ENCODE results near the gene CAPZB.

CAPZB gene

DNA sequence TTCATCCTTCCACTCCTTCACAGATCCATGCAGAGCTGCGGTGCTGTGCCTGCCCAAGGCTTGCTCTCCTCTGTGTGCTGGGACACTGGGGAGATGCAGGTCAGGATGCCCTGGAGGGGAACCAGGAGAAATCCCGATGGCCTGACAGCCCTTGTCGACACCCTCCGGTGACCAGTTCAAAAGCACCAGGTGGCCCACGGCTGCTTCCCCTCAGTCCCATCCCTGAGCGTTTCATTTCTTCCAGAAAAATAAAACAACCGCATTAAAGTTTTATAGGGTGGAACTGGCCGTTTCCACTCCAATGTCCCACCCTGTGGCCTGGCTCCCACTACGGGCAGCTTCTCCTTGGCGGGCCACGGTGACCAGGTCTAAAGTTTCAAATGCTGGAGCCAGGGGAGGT is 124.9 kb downstream of the CAPZB start:
- Histone ChIP-seq H3K27ac (ENCODE audit: low read depth, low read length) (no peak overlapping the region), H3K9ac (ENCODE audit: low read depth, low read length) (no peak overlapping the region), H3K4me3 (ENCODE audit: low read length) (no peak overlapping the region), H3K36me3 (ENCODE audit: insufficient read depth, low read length) (peaks cover 23% of the 10 kb centered on the region), H3K27me3 (ENCODE audit: insufficient read depth, low read length) (no peaks in the 10 kb centered on the region), H3K9me3 (ENCODE audit: insufficient read depth, low read depth, low read length) (no peaks in the 10 kb centered on the region), H3K4me1 (ENCODE audit: insufficient read depth, low read length) (peaks cover 7% of the 10 kb centered on the region; the same call in 1 of the 2 replicates)
- 93% methylated on average over 11 of the region's 11 CpGs for WGBS

DNA sequence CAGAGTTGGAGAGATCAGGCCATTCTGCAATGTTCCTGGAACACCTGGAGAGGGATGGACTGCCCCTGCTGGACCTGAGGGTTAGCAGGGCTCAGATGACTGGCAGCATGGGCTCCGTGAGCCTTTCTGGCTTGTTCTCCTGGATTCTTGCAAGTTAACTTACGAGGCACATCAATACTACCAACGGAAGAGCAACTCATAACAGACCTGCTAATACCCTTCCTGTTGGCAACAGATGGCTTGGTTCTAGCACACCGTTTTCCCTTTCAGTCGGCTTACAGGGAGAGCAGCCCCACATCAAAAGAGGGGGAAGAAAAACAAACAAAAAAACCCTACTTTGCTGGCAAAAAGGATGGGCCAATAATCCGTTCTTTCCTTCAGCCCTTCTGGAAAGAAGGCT is 125.3 kb downstream of the CAPZB start:
- H3K9ac ChIP-seq (ENCODE audit: low read depth, low read length) = no peak overlapping the region
- H3K4me1 ChIP-seq (ENCODE audit: insufficient read depth, low read length) = peaks cover 7% of the 10 kb centered on the region; the same call in 1 of the 2 replicates
- no peaks in the 10 kb centered on the region for H3K27me3 ChIP-seq (ENCODE audit: insufficient read depth, low read length)
- H3K9me3 ChIP-seq (ENCODE audit: insufficient read depth, low read depth, low read length) = no peaks in the 10 kb centered on the region
- WGBS = 93% methylated on average over 6 of the region's 6 CpGs
- no peak overlapping the region for H3K4me3 ChIP-seq (ENCODE audit: low read length)
- peaks cover 25% of the 10 kb centered on the region for H3K36me3 ChIP-seq (ENCODE audit: insufficient read depth, low read length)
- H3K27ac ChIP-seq (ENCODE audit: low read depth, low read length) = no peak overlapping the region

DNA sequence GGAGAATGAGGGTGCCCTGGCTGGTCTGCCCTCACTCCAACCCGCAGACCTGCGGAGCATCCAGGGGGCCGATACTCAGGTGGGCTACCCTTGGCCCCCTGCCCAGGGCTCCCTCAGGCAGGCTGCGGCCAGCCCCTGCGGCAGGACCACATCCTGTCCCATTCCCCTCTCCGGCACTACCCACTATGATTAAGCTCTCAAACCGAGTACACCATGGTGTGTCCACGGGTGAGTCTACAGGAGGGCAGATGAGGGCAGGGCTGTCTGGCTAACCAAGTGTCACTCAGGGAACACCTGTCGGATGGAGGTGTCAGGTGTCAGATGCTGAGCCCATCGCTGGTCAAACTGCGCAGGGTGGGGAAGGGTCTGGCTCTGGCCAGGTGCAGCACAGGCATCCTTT is 126.0 kb downstream of the CAPZB start:
- peaks cover 10% of the 10 kb centered on the region for H3K4me1 ChIP-seq (ENCODE audit: insufficient read depth, low read length)

DNA sequence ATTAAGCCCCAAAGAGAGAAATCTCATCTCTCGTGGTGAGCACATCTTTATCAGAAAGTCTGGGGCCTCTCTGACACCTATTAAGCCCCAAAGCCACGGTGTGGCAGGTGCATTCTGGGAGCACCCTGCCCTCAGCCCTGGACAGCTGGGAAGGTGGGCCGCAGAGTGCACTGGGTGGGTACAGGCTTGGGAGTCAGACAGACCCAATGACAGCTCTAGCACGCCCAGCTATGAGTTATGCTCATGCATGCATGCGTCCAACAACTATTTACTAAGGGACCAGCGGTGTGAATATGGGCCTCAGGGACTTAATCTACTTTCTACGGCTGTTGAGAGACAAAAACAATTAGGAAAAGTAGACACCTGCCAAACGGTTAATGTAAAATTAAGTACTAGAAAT is 126.6 kb downstream of the CAPZB start:
- Histone ChIP-seq H3K9ac (ENCODE audit: low read depth, low read length) (no peak overlapping the region), H3K27me3 (ENCODE audit: insufficient read depth, low read length) (no peaks in the 10 kb centered on the region), H3K4me3 (ENCODE audit: low read length) (no peak overlapping the region), H3K4me1 (ENCODE audit: insufficient read depth, low read length) (peaks cover 16% of the 10 kb centered on the region), H3K27ac (ENCODE audit: low read depth, low read length) (no peak overlapping the region), H3K9me3 (ENCODE audit: insufficient read depth, low read depth, low read length) (no peaks in the 10 kb centered on the region), H3K36me3 (ENCODE audit: insufficient read depth, low read length) (peaks cover 37% of the 10 kb centered on the region)
- WGBS = 98% methylated on average over 7 of the region's 8 CpGs

More for the DNA sequence above, 126.0 kb downstream of the CAPZB start:
- 90% methylated on average over 11 of the region's 11 CpGs for WGBS
- Histone ChIP-seq H3K9ac (ENCODE audit: low read depth, low read length) (no peak overlapping the region), H3K27ac (ENCODE audit: low read depth, low read length) (no peak overlapping the region), H3K27me3 (ENCODE audit: insufficient read depth, low read length) (no peaks in the 10 kb centered on the region), H3K4me3 (ENCODE audit: low read length) (no peak overlapping the region), H3K36me3 (ENCODE audit: insufficient read depth, low read length) (peaks cover 32% of the 10 kb centered on the region), H3K9me3 (ENCODE audit: insufficient read depth, low read depth, low read length) (no peaks in the 10 kb centered on the region)

DNA sequence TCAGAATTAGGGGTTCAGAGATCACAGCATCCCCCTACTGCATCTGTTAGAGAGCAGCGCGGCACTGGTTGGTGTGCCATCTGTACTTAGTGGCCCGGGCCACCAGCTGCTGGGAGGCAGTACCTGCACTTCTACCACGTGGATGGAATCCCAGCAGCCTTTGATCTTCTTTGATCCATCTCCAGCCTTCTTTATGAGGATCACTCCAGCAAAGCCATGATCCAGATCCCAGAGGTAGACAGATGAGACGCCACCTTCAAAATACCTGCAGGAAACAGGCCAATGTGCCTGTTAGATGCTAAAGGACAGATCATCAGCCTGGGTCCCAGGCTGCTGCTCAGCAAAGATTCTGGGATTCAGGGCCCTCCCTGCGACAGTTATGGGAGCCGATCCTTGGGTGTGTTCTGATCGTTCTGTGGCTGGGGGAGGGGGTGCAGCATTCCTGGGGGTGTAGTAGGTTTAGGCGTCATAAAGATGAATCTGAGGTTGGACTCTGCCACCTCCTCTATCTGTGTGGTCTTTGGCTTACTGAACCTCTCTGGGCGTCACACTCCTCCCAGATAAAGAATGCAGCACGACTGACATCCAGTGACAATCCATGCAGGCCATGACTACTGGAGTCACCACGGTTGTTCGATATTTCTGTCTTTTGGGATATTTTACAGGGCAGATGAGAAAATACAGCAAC is 127.9 kb downstream of the CAPZB start:
- Histone ChIP-seq H3K9ac (ENCODE audit: low read depth, low read length) (no peak overlapping the region), H3K9me3 (ENCODE audit: insufficient read depth, low read depth, low read length) (no peaks in the 10 kb centered on the region), H3K4me1 (ENCODE audit: insufficient read depth, low read length) (peaks cover 21% of the 10 kb centered on the region), H3K36me3 (ENCODE audit: insufficient read depth, low read length) (peaks cover 44% of the 10 kb centered on the region), H3K27ac (ENCODE audit: low read depth, low read length) (no peak overlapping the region), H3K4me3 (ENCODE audit: low read length) (no peak overlapping the region), H3K27me3 (ENCODE audit: insufficient read depth, low read length) (no peaks in the 10 kb centered on the region)
- WGBS = 95% methylated on average over 13 of the region's 13 CpGs

DNA sequence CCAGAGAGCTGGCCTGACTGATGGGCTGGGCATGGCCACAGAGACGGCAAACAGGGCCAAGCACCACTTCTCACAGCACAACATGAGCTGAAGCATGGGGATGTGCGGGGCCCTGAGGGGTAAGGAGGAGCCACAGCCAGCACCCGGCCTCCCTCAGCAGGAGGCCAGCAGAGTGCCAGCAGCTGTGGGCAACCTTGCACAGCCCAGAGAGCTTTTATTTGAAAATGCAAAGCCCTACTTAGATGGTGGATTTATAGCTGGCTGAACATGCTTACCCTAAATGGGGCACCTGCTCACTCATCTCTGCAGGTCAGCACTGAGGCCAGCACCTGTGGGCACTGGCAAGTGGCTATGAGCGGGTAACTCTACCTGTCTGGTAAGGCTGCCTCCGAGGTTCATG is 129.1 kb downstream of the CAPZB start:
- Histone ChIP-seq H3K36me3 (ENCODE audit: insufficient read depth, low read length) (peaks cover 56% of the 10 kb centered on the region), H3K9ac (ENCODE audit: low read depth, low read length) (no peak overlapping the region), H3K9me3 (ENCODE audit: insufficient read depth, low read depth, low read length) (no peaks in the 10 kb centered on the region), H3K27ac (ENCODE audit: low read depth, low read length) (no peak overlapping the region), H3K4me3 (ENCODE audit: low read length) (no peak overlapping the region), H3K27me3 (ENCODE audit: insufficient read depth, low read length) (no peaks in the 10 kb centered on the region), H3K4me1 (ENCODE audit: insufficient read depth, low read length) (peaks cover 21% of the 10 kb centered on the region)
- 95% methylated on average over 5 of the region's 5 CpGs for WGBS

DNA sequence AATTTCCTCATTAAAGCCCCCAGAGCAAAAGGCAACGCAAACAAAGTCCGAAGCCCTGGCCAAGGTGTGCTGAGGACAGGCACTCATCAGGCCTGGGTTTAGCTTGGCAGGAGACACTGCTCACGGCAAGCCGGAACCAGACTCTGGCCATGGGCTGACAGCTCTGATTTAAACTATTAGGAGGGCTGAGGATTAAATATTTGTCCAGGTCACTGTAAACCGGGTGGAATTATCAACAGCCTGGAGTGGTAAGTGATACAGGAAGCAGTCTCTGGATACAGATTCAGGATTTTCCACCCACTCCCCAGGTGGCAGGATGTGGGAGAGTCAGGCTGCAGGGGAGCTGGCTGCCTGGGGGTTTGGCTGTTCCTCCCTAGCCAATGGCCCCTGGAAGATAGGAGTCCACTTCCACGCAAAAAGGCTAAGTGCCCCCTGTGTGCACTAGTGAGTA is 130.8 kb downstream of the CAPZB start:
- Histone ChIP-seq H3K4me3 (ENCODE audit: low read length) (no peak overlapping the region), H3K4me1 (ENCODE audit: insufficient read depth, low read length) (peaks cover 14% of the 10 kb centered on the region), H3K27ac (ENCODE audit: low read depth, low read length) (peak overlapping the region; percentile 10; the same call in 1 of the 2 replicates), H3K9ac (ENCODE audit: low read depth, low read length) (no peak overlapping the region), H3K9me3 (ENCODE audit: insufficient read depth, low read depth, low read length) (no peaks in the 10 kb centered on the region), H3K36me3 (ENCODE audit: insufficient read depth, low read length) (peaks cover 62% of the 10 kb centered on the region), H3K27me3 (ENCODE audit: insufficient read depth, low read length) (no peaks in the 10 kb centered on the region)
- WGBS = 89% methylated on average over 6 of the region's 6 CpGs

DNA sequence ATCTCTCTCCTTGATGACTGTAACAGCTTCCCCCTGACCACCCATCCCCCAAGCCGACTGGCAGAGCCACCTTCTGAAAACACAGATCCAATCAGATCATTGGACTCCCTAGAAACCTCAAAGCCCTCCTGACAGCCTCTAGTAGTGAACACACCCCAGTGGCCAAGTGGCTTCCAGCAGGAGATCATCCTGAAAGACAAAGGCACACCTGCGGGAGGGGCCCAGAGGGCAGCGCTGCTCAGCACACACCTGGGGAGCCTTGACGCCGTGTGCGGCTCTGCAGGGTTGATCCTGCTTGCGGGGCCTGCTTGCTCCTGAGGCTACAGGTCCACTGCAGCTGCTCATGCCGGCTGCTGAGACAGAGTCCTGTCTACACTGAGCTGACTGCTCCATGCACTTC is 131.7 kb downstream of the CAPZB start:
- Histone ChIP-seq H3K4me1 (ENCODE audit: insufficient read depth, low read length) (peaks cover 14% of the 10 kb centered on the region), H3K4me3 (ENCODE audit: low read length) (no peak overlapping the region), H3K9ac (ENCODE audit: low read depth, low read length) (no peak overlapping the region; the same call in 1 of the 2 replicates), H3K9me3 (ENCODE audit: insufficient read depth, low read depth, low read length) (no peaks in the 10 kb centered on the region), H3K36me3 (ENCODE audit: insufficient read depth, low read length) (peaks cover 72% of the 10 kb centered on the region), H3K27ac (ENCODE audit: low read depth, low read length) (peak overlapping the region; percentile 48; the same call in 1 of the 2 replicates), H3K27me3 (ENCODE audit: insufficient read depth, low read length) (no peaks in the 10 kb centered on the region)
- 24% methylated on average over 7 of the region's 8 CpGs for WGBS

DNA sequence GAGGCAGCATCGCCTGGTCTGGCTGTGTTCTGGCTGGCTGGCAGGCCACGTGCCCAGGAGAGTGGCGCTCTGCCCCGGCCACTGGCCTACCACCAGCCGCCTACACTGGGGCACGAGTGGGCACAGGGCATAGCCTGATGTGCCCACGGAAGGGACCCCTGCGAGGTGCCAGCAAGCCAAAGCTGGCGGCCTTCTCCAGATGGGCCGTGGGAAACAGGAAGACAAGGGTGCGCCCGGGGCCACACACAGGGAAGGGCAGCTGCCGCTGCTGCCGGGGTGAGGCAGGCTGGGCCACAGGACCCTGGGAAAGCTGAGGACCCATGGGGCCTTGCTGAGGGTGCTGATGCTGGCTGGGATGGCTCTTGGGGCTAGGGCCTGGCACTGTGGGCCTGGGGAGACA is 132.5 kb downstream of the CAPZB start:
- H3K9me3 ChIP-seq (ENCODE audit: insufficient read depth, low read depth, low read length) = no peaks in the 10 kb centered on the region
- H3K36me3 ChIP-seq (ENCODE audit: insufficient read depth, low read length) = peaks cover 77% of the 10 kb centered on the region
- peak overlapping the region; percentile 35; the same call in 1 of the 2 replicates for H3K27ac ChIP-seq (ENCODE audit: low read depth, low read length)
- no peak overlapping the region for H3K4me3 ChIP-seq (ENCODE audit: low read length)
- no peaks in the 10 kb centered on the region for H3K27me3 ChIP-seq (ENCODE audit: insufficient read depth, low read length)
- peaks cover 14% of the 10 kb centered on the region for H3K4me1 ChIP-seq (ENCODE audit: insufficient read depth, low read length)
- 95% methylated on average over 14 of the region's 14 CpGs for WGBS
- H3K9ac ChIP-seq (ENCODE audit: low read depth, low read length) = no peak overlapping the region

DNA sequence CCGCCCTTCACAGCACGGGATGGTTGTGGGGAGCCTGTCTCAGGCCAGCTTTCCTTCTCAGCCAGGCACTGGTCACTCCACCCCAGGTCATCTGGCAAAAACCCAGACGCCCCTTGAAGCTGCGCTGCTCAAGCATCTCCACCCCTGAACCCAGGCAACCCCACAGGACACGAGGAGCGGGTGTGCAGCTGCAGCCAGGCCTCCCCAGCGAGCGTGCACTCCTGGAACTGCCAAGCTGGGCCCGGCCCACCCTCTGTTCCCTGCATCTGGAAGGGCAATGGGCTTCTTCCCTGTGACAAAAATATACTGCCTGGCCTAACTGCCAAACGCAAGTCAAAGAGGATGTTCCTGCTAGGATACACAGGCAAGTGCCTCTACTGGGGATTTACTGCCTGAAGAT is 133.5 kb downstream of the CAPZB start:
- Histone ChIP-seq H3K36me3 (ENCODE audit: insufficient read depth, low read length) (peaks cover 71% of the 10 kb centered on the region), H3K4me3 (ENCODE audit: low read length) (no peak overlapping the region), H3K27ac (ENCODE audit: low read depth, low read length) (no peak overlapping the region), H3K9me3 (ENCODE audit: insufficient read depth, low read depth, low read length) (no peaks in the 10 kb centered on the region), H3K4me1 (ENCODE audit: insufficient read depth, low read length) (peaks cover 14% of the 10 kb centered on the region), H3K9ac (ENCODE audit: low read depth, low read length) (no peak overlapping the region), H3K27me3 (ENCODE audit: insufficient read depth, low read length) (no peaks in the 10 kb centered on the region)
- WGBS = 94% methylated on average over 10 of the region's 10 CpGs

DNA sequence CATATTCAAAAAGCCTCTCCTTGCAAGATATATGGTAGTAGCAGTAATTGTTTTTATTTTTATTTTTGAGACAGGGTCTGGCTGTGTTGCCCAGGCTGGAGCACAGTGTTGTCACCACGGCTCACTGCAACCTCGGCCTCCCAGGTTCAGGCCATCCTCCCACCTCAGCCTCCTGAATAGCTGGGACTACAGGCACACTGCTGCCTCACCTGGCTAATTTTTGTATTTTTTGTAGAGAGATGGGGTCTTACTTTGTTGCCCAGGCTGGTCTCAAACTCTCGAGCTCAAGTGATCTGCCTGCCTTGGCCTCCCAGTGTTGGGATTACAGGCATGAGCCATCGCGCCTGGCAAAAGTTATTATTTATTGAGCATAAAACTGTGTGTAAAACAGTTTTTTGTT is 134.8 kb downstream of the CAPZB start:
- Histone ChIP-seq H3K27ac (ENCODE audit: low read depth, low read length) (no peak overlapping the region), H3K9me3 (ENCODE audit: insufficient read depth, low read depth, low read length) (no peaks in the 10 kb centered on the region), H3K4me1 (ENCODE audit: insufficient read depth, low read length) (peaks cover 14% of the 10 kb centered on the region), H3K4me3 (ENCODE audit: low read length) (no peak overlapping the region), H3K9ac (ENCODE audit: low read depth, low read length) (no peak overlapping the region), H3K36me3 (ENCODE audit: insufficient read depth, low read length) (peaks cover 59% of the 10 kb centered on the region), H3K27me3 (ENCODE audit: insufficient read depth, low read length) (no peaks in the 10 kb centered on the region)
- 97% methylated on average over 5 of the region's 5 CpGs for WGBS
